Forelimb muscle (tissue), 1 donor: ENCODE results near the gene TMEM128. TPM values are rescaled to one million over a fixed set of nuclear protein-coding genes. Genes with fewer than 3 reads are reported as not detected.
"Not testable (repeated sequence)": the region's sequence is repeated elsewhere in the genome, so short reads cannot be mapped to it uniquely, and the experiment has no call there.

Source experiments
- DNase-seq: peaks from one replicate; pipeline ENCODE4 v3.0.0-alpha.2; 2013; ENCODE audit warnings: low read depth
- polyA plus RNA-seq: library from polyadenylated mRNA; unstranded; fragments of 120-200 nt; gene quantifications from one replicate; pipeline ENCODE4 v1.2.1, GENCODE V29; 2013; ENCODE audit not compliant: insufficient read length

TMEM128 gene
- polyA plus RNA-seq, 1 donor = 18.6 TPM

DNA sequence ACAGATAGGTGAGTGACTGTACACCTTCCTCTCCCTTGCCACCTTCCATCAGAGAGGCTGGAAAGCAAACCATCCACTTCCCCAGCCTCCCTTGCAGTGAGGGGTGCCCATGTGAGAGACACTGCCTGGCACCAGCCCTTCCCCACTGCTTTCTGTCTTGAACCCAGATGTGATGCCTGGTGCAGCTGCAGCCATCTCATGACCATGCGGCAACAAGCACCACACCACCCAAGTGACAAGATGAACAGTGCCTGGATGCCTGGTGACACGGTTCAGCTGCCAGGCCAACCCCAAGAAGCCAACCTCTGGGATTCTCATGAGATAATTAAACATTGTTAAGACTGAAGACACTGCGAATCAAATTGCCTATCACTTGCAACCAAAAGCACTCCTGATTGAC lies 52.7 kb downstream of the TMEM128 start:
- DNase-seq = no peak

DNA sequence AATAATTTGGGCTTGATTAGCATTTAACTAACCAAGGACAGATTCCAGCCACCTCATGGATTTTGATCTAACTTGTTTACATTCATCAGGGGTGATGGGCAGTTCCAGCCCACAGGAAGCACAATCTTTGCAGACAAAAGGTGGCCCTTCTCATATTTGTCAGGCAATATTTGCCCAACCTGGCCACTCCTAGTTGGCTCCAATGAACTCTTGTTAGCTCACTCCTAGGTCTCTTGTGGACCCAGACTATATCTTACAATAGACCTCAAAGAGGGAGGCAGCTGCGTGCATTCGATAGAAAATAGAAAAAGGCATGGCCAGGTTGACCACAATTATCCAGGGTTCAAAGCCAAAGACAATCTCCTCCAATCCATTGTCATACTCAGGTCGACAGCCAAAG lies 59.5 kb downstream of the TMEM128 start:
- DNase-seq = not testable (repeated sequence)

Other genes starting within 250 kb of the TMEM128 start
- not detected for gene OTOP1, start 21.3 kb downstream of the TMEM128 start, polyA plus RNA-seq
- gene LYAR, start 41.9 kb upstream of the TMEM128 start, polyA plus RNA-seq = 15.3 TPM
- gene ZBTB49, start 42.0 kb upstream of the TMEM128 start, polyA plus RNA-seq = 6.5 TPM
- gene NSG1, start 138.9 kb upstream of the TMEM128 start, polyA plus RNA-seq = 0.92 TPM